A549 (cell line): ENCODE data around the gene GAL3ST2.

Source experiments
- CTCF ChIP-seq: fragments of >200 bp; sonication (Bioruptor Twin); formaldehyde crosslinking; IDR thresholded peaks from 3 replicates; pipeline ENCODE4 v1.5.1; 2016
- E2F6 ChIP-seq: IDR thresholded peaks from 2 replicates; pipeline ENCODE4 v1.6.1; 2012; ENCODE audit warnings: low read depth, borderline replicate concordance
- HDAC2 ChIP-seq: fragments of 200-600 bp; sonication (generic); IDR thresholded peaks from 2 replicates; pipeline ENCODE4 v1.6.1; 2016
- SMC3 ChIP-seq: fragments of >200 bp; sonication (Bioruptor Twin); formaldehyde crosslinking; IDR thresholded peaks from 3 replicates; pipeline ENCODE4 v1.6.1; 2018; ENCODE audit warnings: inconsistent platforms

GRCh38 chr2:241798631-241799521, 22.3 kb downstream of the GAL3ST2 start:
- no peak for TF ChIP-seq CTCF
- no peak for TF ChIP-seq E2F6
- no peak for TF ChIP-seq SMC3
- no peak for TF ChIP-seq HDAC2
